ENCODE results near the gene SRSF5. TPM values are rescaled to one million over a fixed set of nuclear protein-coding genes. Genes with fewer than 3 reads are reported as not detected.
"Not testable (repeated sequence)": the region's sequence is repeated elsewhere in the genome, so short reads cannot be mapped to it uniquely, and the experiment has no call there.

The SRSF5 gene
- total RNA-seq (ENCODE audit: low replicate concordance), result 486 and 664 TPM in 2 replicates

DNA sequence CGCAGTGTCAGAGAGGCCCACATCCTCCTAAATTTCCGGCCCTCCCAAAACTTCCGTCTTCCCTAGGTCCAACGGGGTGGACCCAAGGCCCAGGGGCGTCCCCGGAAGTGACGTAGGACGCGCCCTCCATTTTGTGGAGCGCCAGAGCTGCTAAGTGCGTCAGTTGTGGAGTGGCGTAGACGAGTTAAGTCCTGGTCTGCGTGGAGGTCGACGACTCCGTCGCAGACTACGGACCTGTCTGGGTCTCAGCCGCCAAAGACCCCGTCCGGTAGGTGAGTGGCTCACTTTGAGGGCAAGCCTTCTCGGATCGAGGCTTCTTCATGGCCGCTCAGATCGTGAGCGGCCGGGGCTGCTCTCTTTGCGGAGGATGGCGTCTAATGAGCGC lies at the start of gene SRSF5:
TSS of gene SRSF5 (plus strand) at position 159 of the 385 bp plus-strand sequence. CDS start 1,015 bp downstream, outside the sequence.
- H2AFZ ChIP-seq (replicated peaks), result peak within 1 kb of the TSS; percentile 77

DNA sequence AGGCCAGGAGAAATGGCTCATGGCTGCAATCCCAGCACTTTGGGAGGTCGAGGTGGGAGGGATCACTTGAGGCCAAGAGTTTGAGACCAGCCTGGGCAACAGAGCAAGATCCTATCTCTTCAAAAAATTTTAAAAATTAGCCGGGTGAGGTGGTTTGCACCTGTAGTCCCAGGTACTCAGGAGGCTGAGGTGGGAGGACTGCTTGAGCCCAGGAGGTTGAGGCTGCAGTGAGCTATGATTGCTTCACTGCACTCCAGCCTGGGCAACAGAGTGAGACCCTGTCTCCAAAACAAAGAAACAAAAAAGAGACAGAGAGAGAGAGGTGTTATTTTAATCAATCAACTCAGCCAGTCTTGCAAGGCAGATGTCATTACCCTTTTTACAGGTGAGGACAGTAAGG lies 48.3 kb upstream of the SRSF5 start:
- H3K36me3 Mint-ChIP-seq; H3K9ac ChIP-seq; H4K20me1 ChIP-seq (ENCODE audit: low read depth); H3K79me2 ChIP-seq (ENCODE audit: low read depth); H3K27me3 ChIP-seq; DNase-seq (ENCODE audit: low spot score); H3K4me3 ChIP-seq; H3K36me3 ChIP-seq; H3K9me3 Mint-ChIP-seq; H3K4me2 ChIP-seq; H3K27ac ChIP-seq; H3K27ac Mint-ChIP-seq; H3K4me3 Mint-ChIP-seq; H2AFZ ChIP-seq (replicated peaks); H3K27me3 Mint-ChIP-seq (ENCODE audit: insufficient read depth, low read depth); H3K9me3 ChIP-seq (ENCODE audit: low read depth): not testable (repeated sequence)
- Histone ChIP-seq H3K4me1 (peaks cover 37% of the 10 kb centered on the region), H3F3A (ENCODE audit: low read depth) (peaks cover 21% of the 10 kb centered on the region)
- peaks cover 37% of the 10 kb centered on the region for H3K4me1 Mint-ChIP-seq

More for the DNA sequence above, at the start of gene SRSF5:
- Histone ChIP-seq H3K27me3 (no peaks in the 10 kb centered on the region), H4K20me1 (ENCODE audit: low read depth) (peaks cover 38% of the 10 kb centered on the region), H3K36me3 (peaks cover 40% of the 10 kb centered on the region), H3K4me3 (peak within 1 kb of the TSS; percentile 80), H3K9me3 (ENCODE audit: low read depth) (no peaks in the 10 kb centered on the region), H3K9ac (peak within 1 kb of the TSS; percentile 99), H3K4me1 (peaks cover 20% of the 10 kb centered on the region), H3F3A (ENCODE audit: low read depth) (peaks cover 54% of the 10 kb centered on the region), H3K27ac (peak within 1 kb of the TSS; percentile 98), H3K4me2 (peak within 1 kb of the TSS; percentile 92), H3K79me2 (ENCODE audit: low read depth) (peaks cover 51% of the 10 kb centered on the region)
- peaks cover 38% of the 10 kb centered on the region for H3K36me3 Mint-ChIP-seq
- H3K27me3 Mint-ChIP-seq (ENCODE audit: insufficient read depth, low read depth), result peaks cover 9% of the 10 kb centered on the region
- peak; percentile 96 for DNase-seq (ENCODE audit: low spot score)
- peak within 1 kb of the TSS; percentile 99 for H3K4me3 Mint-ChIP-seq
- peaks cover 28% of the 10 kb centered on the region for H3K4me1 Mint-ChIP-seq
- no peaks in the 10 kb centered on the region for H3K9me3 Mint-ChIP-seq
- TF ChIP-seq, protein P1, sequence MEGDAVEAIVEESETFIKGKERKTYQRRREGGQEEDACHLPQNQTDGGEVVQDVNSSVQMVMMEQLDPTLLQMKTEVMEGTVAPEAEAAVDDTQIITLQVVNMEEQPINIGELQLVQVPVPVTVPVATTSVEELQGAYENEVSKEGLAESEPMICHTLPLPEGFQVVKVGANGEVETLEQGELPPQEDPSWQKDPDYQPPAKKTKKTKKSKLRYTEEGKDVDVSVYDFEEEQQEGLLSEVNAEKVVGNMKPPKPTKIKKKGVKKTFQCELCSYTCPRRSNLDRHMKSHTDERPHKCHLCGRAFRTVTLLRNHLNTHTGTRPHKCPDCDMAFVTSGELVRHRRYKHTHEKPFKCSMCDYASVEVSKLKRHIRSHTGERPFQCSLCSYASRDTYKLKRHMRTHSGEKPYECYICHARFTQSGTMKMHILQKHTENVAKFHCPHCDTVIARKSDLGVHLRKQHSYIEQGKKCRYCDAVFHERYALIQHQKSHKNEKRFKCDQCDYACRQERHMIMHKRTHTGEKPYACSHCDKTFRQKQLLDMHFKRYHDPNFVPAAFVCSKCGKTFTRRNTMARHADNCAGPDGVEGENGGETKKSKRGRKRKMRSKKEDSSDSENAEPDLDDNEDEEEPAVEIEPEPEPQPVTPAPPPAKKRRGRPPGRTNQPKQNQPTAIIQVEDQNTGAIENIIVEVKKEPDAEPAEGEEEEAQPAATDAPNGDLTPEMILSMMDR (IDR thresholded peaks at IDR 0.05), result no peak
- no peak for TF ChIP-seq EZH2phosphoT487 (IDR thresholded peaks at IDR 0.05)
- TF ChIP-seq EZH2 (IDR thresholded peaks at IDR 0.05), result no peak
- H3K27ac Mint-ChIP-seq, result peak within 1 kb of the TSS; percentile 100

DNA sequence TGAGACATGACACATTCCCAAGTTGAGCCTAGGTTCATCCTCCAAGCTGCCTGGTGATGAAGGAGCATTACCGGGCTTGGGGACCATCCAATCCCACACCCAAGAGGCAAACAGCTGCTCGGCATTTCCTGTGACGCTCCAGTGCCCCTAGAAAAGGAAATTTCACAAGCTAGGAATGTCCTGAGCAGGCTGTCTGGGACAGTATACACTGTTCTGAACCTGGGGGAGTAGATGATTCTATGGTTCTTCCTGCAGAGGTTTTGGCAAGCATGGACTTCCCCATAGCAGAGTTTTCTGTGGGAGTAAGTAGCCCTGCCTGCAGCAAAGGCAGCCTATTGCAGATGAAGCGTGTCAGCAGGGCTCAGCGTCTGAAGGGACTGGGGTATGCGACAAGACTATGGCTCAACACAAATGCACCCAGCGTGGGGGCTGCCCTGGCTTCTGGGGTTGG lies 47.4 kb upstream of the SRSF5 start:
- Mint-ChIP-seq H3K27me3 (ENCODE audit: insufficient read depth, low read depth) (peaks cover 5% of the 10 kb centered on the region), H3K4me1 (peaks cover 29% of the 10 kb centered on the region), H3K4me3 (no peak overlapping the region), H3K27ac (no peak overlapping the region), H3K9me3 (no peaks in the 10 kb centered on the region), H3K36me3 (no peaks in the 10 kb centered on the region)
- Histone ChIP-seq H3K79me2 (ENCODE audit: low read depth) (no peaks in the 10 kb centered on the region), H3K9ac (no peak overlapping the region), H3K36me3 (no peaks in the 10 kb centered on the region), H3F3A (ENCODE audit: low read depth) (peaks cover 12% of the 10 kb centered on the region), H4K20me1 (ENCODE audit: low read depth) (no peaks in the 10 kb centered on the region), H3K9me3 (ENCODE audit: low read depth) (no peaks in the 10 kb centered on the region), H3K4me3 (no peak overlapping the region), H3K4me1 (peaks cover 28% of the 10 kb centered on the region), H3K27ac (no peak overlapping the region), H3K27me3 (no peaks in the 10 kb centered on the region), H2AFZ (replicated peaks) (peak overlapping the region; percentile 35), H3K4me2 (peak overlapping the region; percentile 23)
- peak; percentile 55 for DNase-seq (ENCODE audit: low spot score)
- TF ChIP-seq EZH2 (IDR thresholded peaks at IDR 0.05) (no peak), EZH2phosphoT487 (IDR thresholded peaks at IDR 0.05) (no peak)
- TF ChIP-seq, protein P1 (IDR thresholded peaks at IDR 0.05), result no peak

DNA sequence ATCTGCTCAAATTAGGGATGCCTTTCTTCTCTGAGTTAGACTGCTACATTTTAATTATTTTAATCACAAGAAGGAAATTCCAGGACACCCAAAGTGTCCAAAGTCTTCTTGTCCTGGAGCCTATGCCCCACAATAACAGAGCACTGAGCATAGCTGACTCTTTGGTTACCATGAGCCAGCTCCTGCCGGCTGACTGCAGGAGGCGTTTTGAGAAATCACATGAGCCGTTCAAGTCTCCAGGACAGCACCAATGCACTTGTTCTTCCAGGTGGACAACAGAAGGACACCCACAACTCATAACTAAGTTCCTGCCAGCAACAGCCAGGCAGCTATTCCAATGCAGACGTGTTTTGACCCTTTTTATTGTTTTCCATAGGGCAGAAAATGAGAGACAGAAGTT lies 46.0 kb upstream of the SRSF5 start:
- no peaks in the 10 kb centered on the region for H4K20me1 ChIP-seq (ENCODE audit: low read depth)
- Mint-ChIP-seq H3K4me1 (peaks cover 23% of the 10 kb centered on the region), H3K9me3 (no peaks in the 10 kb centered on the region), H3K27ac (no peak overlapping the region), H3K4me3 (no peak overlapping the region), H3K27me3 (ENCODE audit: insufficient read depth, low read depth) (peaks cover 5% of the 10 kb centered on the region), H3K36me3 (no peaks in the 10 kb centered on the region)
- H3K4me3 ChIP-seq, result no peak overlapping the region
- peaks cover 21% of the 10 kb centered on the region for H3K4me1 ChIP-seq
- no peak for DNase-seq (ENCODE audit: low spot score)
- H3K9me3 ChIP-seq (ENCODE audit: low read depth), result no peaks in the 10 kb centered on the region
- peak overlapping the region; percentile 12 for H2AFZ ChIP-seq (replicated peaks)
- H3K27ac ChIP-seq, result no peak overlapping the region
- H3K9ac ChIP-seq, result no peak overlapping the region
- H3K79me2 ChIP-seq (ENCODE audit: low read depth), result no peaks in the 10 kb centered on the region
- no peaks in the 10 kb centered on the region for H3K36me3 ChIP-seq
- peaks cover 4% of the 10 kb centered on the region for H3K27me3 ChIP-seq
- peaks cover 3% of the 10 kb centered on the region for H3F3A ChIP-seq (ENCODE audit: low read depth)
- TF ChIP-seq, protein P1 (IDR thresholded peaks at IDR 0.05), result no peak
- no peak for TF ChIP-seq EZH2 (IDR thresholded peaks at IDR 0.05)
- no peak for TF ChIP-seq EZH2phosphoT487 (IDR thresholded peaks at IDR 0.05)
- H3K4me2 ChIP-seq, result no peak overlapping the region
